Measurements from ENCODE around the gene CHSY3.

CHSY3 gene

GRCh38 chr5:130063603-130064002 is 159.3 kb downstream of the CHSY3 start:
- CTCF ChIA-PET: no interaction called here
- TF ChIP-seq CTCF (IDR thresholded peaks at IDR 0.05; ENCODE audit: control extremely low read depth, extremely low read depth, low read depth, missing control alignments): no peak
- DNase-seq (ENCODE audit: extremely low spot score): no peak
- POLR2A ChIA-PET: no interaction called here

- ChIA-PET POLR2A (no interaction called here), CTCF (no interaction called here)
- no peak for TF ChIP-seq CTCF (IDR thresholded peaks at IDR 0.05; ENCODE audit: control extremely low read depth, extremely low read depth, low read depth, missing control alignments)
- no peak for DNase-seq (ENCODE audit: extremely low spot score)
These were observed 160.2 kb downstream of the CHSY3 start for GRCh38 chr5:130064484-130064883.

- ChIA-PET POLR2A (no interaction called here), CTCF (no interaction called here)
- no peak for DNase-seq (ENCODE audit: extremely low spot score)
- TF ChIP-seq CTCF (IDR thresholded peaks at IDR 0.05; ENCODE audit: control extremely low read depth, extremely low read depth, low read depth, missing control alignments): no peak
These were observed 161.4 kb downstream of the CHSY3 start for GRCh38 chr5:130065617-130066016.

DNA sequence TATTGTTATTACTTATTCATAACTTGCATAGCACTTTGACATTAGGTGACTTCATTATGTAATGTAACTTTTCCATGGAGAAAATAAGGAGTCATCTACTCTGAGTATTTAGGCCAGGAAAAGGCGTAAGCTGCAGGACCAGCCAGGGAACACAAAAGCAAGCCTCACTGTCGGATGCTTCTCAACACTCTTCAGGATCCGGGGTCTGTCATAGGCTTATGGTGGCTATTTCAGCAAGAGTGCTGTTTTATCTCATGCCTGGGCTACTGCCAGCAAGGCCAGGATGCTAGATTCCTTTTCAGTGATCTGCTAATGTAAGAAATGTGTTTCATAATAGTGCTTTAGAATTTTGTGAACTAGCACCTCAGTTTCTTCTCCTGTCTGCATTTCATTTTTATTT is 162.4 kb downstream of the CHSY3 start:
- ChIA-PET POLR2A (no interaction called here), CTCF (no interaction called here)
- DNase-seq (ENCODE audit: extremely low spot score): no peak
- no peak for TF ChIP-seq CTCF (IDR thresholded peaks at IDR 0.05; ENCODE audit: control extremely low read depth, extremely low read depth, low read depth, missing control alignments)

- TF ChIP-seq CTCF (IDR thresholded peaks at IDR 0.05; ENCODE audit: control extremely low read depth, extremely low read depth, low read depth, missing control alignments): no peak
- DNase-seq (ENCODE audit: extremely low spot score): no peak
- POLR2A ChIA-PET: no interaction called here
- CTCF ChIA-PET: no interaction called here
These were observed 163.1 kb downstream of the CHSY3 start for GRCh38 chr5:130067364-130067763.

DNA sequence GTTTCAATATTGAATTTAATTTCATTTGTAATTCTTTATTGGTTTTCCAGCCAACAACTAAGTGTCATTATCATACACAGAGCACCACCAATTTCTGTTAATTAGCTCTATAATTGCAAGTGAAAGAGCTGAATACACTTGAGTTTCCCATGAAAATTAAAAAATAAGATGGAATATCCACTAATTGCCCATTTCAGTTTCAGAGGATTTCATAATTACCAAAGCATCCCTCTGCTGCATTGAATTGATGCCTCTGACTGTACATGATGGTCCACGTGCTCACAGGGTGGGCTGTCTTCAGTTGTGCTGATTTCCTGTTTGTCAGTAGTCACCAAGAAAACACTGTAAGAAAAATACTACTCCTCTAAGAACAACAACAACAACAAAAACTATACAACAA is 163.8 kb downstream of the CHSY3 start:
- no peak for TF ChIP-seq CTCF (IDR thresholded peaks at IDR 0.05; ENCODE audit: control extremely low read depth, extremely low read depth, low read depth, missing control alignments)
- DNase-seq (ENCODE audit: extremely low spot score): no peak
- POLR2A ChIA-PET: no interaction called here
- CTCF ChIA-PET: no interaction called here

DNA sequence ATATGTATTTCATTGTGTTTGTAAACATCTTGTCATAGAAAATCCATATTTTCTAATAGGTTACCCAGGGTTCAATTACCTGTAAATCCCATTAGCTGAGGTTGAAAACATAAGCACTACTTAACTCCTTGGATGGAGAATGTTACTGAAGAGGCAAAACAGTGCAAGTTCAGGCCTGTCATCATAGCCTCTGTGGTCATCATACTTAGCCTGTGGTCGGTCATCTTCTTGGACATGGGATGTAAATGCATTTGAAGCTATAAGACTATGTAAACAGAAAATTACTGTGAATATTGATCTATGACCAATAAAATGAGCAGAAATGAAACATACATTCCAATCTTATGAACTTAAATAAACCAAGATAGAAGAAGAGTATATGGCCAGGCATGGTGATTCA is 164.7 kb downstream of the CHSY3 start:
- CTCF ChIA-PET: interaction anchor here (0.8 kb wide), 1 partner anchor 21 kb away, joined by 3 read pairs; no protein-coding TSS in a partner anchor
- TF ChIP-seq CTCF (IDR thresholded peaks at IDR 0.05; ENCODE audit: control extremely low read depth, extremely low read depth, low read depth, missing control alignments): no peak
- no peak for DNase-seq (ENCODE audit: extremely low spot score)
- POLR2A ChIA-PET: no interaction called here
